HG03565 (cell line): ENCODE results near the gene BRSK1.
A peak's percentile ranks its signal among the peaks of the same experiment; 100 is the strongest.

Experiments used
- ATAC-seq: cut with Tn5 transposase; IDR thresholded peaks from one replicate; pipeline ENCODE4 v1.9.1; 2021; ENCODE audit warnings: mild to moderate bottlenecking, moderate library complexity; ENCODE audit not compliant: unreplicated experiment

Gene BRSK1

DNA sequence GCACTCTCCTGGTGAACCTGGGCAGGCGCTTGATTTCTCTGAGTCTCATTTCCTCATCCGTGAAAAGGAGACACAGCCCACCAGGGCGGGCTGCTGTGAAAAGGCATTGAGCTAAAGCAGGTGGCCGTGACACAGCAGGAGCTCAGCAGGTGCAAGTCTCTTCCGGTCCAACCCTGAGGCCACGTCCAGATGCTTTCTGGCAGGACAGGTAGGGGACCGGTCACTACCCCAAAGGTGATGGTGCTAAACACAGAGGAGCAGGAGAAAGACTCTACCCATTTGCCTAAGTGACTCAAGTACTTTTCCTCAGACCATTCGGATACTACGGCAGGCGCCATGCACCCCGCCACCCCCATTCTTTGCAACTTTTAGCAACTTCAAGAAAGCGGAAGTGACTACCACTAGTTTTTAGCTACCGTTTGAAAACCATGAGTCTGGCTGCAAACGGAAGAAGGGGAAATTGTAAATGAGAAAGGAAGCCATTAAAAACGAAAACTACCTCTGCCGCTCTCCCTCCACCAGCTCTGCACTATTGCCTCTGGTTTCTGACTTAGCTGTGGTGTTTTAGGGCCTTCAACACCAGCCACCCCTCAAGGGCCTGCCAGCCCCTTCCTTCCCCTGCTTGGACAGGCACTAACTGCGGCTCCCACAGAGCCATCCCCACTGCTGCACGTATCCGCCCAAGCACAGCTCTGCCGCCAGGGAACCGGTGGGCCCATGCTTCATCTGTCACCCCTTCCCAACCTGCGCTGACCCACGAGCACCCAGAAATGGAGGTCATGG, 29.8 kb upstream of the BRSK1 start:
- no peak for ATAC-seq

DNA sequence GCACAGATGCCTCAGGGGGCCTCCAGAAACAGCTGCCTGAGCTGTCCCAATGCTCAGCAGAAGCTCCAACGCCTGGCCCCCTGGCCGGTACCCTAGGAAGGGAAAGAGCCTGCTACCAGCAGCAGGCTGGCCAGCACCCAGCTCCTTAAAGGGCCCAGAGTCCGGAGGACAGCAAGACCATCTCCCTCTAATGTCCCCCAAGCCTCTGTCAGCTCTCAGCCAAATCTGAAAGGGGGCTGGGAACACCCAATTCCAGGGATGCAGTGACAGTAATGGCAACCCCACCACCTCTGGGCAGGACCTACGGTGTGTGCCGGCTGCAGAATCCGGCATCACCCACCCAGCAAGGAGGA, 29.2 kb upstream of the BRSK1 start:
- ATAC-seq, result no peak

- ATAC-seq, result no peak
Measured at GRCh38 chr19:55255618-55256423, 28.0 kb upstream of the BRSK1 start.

- ATAC-seq, result no peak
Measured at GRCh38 chr19:55256562-55257460, 27.0 kb upstream of the BRSK1 start.

DNA sequence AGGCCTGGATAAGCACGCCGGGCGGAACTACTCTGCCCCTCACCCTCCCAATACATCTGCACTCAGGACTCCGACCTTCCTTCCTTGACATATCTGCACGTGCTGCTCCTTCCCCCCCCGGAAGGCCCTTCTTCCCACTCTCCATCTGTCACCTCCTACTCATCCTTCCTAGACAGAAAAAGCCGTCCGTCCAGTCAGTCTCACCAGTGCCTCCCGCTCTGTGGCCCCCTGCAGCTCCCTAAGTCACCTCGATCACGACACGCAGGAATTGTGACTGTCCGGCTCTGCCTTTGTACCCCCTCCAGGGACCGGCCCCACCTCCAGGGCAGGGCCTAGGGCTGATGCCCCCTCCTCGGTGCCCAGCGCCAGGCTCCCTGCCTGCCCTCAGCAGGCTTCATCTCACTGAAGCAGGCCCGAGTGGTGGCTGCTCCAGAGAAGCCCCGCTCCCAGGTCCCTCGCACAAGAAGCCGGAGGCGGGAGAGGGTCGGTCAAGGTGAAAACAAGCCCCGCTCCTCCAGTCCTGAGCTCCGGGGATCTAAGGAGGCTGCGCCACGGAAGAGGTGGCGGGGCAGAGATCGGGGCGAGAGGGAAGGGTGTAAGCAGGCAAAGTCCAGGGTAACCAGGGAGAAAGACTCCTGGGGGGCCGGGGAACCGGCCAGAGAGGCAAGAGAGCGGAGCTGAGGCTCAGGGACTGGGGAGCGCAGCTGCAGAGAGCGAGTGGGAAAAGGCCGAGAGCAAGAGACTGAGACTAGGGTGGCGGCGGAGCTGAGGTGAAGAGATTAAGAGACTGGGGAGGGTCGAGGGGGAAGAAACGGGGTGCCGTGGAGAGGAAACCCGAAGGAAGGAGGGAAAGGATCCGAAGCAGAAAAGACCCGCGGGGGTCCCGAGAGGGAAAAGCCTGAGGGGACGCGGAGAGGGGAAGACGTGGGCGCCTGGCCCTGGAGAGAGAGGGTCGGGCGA, 26.1 kb upstream of the BRSK1 start:
- ATAC-seq, result no peak

- ATAC-seq, result peak; percentile 0
Measured at GRCh38 chr19:55258476-55258827, 25.3 kb upstream of the BRSK1 start.

DNA sequence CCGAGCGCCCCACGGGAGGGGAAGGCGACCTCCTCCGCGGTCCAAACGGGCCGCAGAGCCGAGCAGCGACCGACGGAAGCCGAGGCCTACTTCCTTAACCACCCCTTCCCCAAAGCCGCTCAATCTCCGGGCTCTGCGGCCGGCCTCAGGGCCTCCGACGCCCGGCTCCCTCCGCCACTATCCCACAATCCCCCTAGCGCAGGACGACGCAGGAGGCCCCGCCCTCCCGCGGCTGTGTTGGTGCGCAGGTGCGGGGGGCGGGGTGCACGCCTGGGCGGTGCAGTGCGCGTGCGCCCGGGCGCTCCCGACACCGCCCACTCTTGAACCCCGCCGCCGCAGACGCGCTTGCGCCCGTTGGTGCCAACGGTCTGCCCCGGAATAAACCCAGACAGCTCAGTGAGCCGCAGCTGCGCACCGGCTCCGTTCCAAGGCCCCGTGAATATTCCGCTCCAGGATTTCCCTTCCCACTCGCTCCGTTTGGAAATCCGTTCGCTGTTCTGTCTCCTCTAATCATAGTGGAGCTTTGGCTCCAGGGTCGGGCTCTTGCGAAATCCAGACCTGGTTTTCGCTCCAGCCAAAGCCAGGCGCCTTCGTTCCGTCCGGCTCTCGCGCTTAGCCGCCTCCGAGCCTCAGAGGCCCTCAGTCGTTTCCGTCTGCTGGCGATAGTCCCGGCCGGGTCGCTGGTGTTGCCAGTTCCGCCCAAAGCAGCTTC, 24.8 kb upstream of the BRSK1 start, which contains the start of gene PPP6R1:
TSS of gene PPP6R1 (minus strand) at position 190 of the 712 bp plus-strand sequence. CDS start 11,914 bp downstream, outside the sequence.
- ATAC-seq, result peak; percentile 55

- no peak for ATAC-seq
Measured at GRCh38 chr19:55259540-55260210, 24.1 kb upstream of the BRSK1 start.

DNA sequence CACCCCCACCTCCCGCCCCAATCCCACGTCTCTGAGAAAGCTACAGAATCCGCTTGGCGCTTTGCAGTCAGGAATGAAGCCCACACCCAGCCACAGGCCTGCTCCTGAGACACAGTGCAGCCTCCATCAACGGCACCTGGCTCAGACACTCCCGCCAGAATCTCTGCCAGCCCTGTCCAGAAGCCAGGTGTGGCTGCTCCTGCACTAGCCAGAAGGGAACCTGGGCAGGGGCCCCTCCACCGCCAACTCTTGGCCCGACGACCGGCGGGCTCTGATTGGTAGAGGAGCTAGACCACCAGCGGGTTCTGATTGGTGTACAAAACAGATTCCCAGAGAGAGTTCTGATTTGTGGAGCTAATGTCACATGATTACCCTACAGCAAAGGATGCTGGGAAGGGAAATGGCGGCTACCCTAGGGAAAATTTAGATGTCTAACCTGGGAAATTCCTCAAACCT, 22.1 kb upstream of the BRSK1 start:
- ATAC-seq, result no peak

- ATAC-seq, result no peak
Measured at GRCh38 chr19:55262359-55262758, 21.4 kb upstream of the BRSK1 start.

- ATAC-seq, result no peak
Measured at GRCh38 chr19:55264531-55264930, 19.3 kb upstream of the BRSK1 start.

GRCh38 chr19:55265173-55265572, 18.6 kb upstream of the BRSK1 start:
- no peak for ATAC-seq

- ATAC-seq, result no peak
Measured at GRCh38 chr19:55265723-55266386, 17.9 kb upstream of the BRSK1 start.

DNA sequence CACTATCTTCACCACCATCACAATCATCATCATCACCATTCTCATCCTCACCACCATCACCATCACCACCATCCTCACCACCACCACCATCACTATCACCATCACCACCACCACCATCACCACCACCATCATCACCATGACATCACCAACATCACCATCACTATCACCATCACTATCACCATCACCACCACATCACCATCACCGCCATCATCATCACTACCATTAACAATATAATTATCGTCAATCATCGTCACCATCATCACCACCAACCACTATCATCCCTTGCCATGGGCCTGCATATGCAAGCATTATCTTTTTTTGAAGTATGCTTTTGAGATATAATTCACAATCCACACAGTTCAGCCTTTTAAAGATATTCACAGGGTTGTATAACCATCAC, 17.4 kb upstream of the BRSK1 start:
- ATAC-seq, result no peak

- ATAC-seq, result no peak
Measured at GRCh38 chr19:55266840-55267239, 17.0 kb upstream of the BRSK1 start.

DNA sequence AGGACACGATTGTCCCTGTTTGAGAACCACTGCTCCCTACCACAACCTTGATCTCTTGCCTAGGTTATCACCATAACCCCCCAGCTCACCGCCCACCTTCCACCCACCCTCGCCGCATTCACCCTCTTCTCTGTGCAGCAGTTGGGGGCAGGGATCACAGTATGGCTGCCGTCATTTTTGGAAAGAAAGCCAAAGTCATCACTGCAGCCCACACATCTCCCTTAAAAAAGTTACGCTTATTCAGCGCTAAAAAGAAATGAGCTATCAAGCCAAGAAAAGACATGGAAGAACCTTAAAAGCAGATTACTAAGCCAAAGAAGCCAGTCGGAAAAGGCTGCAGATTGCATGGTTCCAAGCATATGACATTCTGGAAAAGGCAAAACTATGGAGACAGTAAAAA, 14.5 kb upstream of the BRSK1 start:
- no peak for ATAC-seq

- ATAC-seq, result no peak
Measured at GRCh38 chr19:55270172-55270942, 13.4 kb upstream of the BRSK1 start.

DNA sequence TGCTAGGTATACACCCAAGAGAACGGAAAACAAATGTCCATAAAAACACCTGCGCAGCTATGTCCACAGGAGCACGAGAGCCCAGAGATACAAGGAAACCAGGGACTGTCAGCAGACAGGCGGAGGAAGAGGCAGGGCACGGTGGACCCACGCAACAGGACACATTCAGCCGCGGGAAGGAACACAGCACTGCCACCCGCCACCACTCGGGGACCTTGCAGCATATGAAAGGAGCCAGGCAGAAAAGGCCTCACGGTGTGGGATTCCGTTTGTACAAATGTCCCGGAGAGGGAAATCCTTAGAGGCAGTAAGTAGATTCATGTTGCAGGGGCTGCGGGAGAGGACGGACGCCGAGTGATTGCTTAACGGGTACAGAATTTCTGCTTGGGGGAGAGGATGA, 11.7 kb upstream of the BRSK1 start:
- ATAC-seq, result no peak
